Measurements from ENCODE around the gene HYAL3. TPM values are rescaled to one million over a fixed set of nuclear protein-coding genes. Genes with fewer than 3 reads are reported as not detected.

HYAL3 gene
- 1 to 10 TPM; 2.1 to 6.7 (median 3.4) TPM for total RNA-seq

- WGBS = 1% methylated on average over 24 of the region's 61 CpGs
- DNase-seq (ENCODE audit: extremely low spot score) = peak; percentile 100
- intact Hi-C loops (cut with DNase I) = no loop called here
- no peaks in the 10 kb centered on the region for H3K27me3 ChIP-seq
- peaks cover 27 to 56% (median 52%) of the 10 kb centered on the region in 4 donors for H3K4me1 ChIP-seq
- H3K9me3 ChIP-seq = no peaks in the 10 kb centered on the region
- H3K27ac ChIP-seq (replicated peaks in 1 of 4) = peak within 1 kb of the TSS; percentile 91 to 93 (median 92)
- peak within 1 kb of the TSS; percentile 67 to 74 (median 72) for H3K4me3 ChIP-seq
- peaks cover 0 to 9% (median 0%) of the 10 kb centered on the region in 4 donors for H3K36me3 ChIP-seq
- TF ChIP-seq POLR2A (IDR thresholded peaks at IDR 0.05; ENCODE audit: low read depth) (peak; percentile 92), CTCF (IDR thresholded peaks at IDR 0.05) (peak; percentile 14 to 58 (median 38)), POLR2AphosphoS5 (IDR thresholded peaks at IDR 0.05) (peak; percentile 96 to 99), EP300 (IDR thresholded peaks at IDR 0.05) (no peak)
These were observed at the start of gene HYAL3, which contains the start of gene NAA80 for GRCh38 chr3:50298836-50299637. Gene HYAL3 (minus strand): TSS chr3:50299405. CDS start chr3:50295602, 3,803 bp downstream. Gene NAA80 (minus strand): TSS chr3:50299405. CDS start chr3:50297463, 1,942 bp downstream.

- Histone ChIP-seq H3K27ac (replicated peaks in 1 of 4) (peak overlapping the region in 1 of 4 donors; percentile 60), H3K4me3 (no peak overlapping the region), H3K4me1 (peaks cover 42 to 57% (median 55%) of the 10 kb centered on the region in 4 donors), H3K9me3 (no peaks in the 10 kb centered on the region), H3K36me3 (peaks cover 0 to 20% (median 13%) of the 10 kb centered on the region in 4 donors), H3K27me3 (peaks cover 0 to 3% (median 0%) of the 10 kb centered on the region in 4 donors)
- TF ChIP-seq POLR2A (IDR thresholded peaks at IDR 0.05; ENCODE audit: low read depth) = no peak
- peak; percentile 50 to 54 (median 52) for TF ChIP-seq CTCF (IDR thresholded peaks at IDR 0.05)
- no peak for TF ChIP-seq EP300 (IDR thresholded peaks at IDR 0.05)
- no peak for DNase-seq (ENCODE audit: extremely low spot score)
- intact Hi-C loops (cut with DNase I) = loop anchor here (2.0 kb wide), 1 partner anchor 196 kb away; no protein-coding TSS in a partner anchor
- WGBS = 23% methylated on average over 13 of the region's 14 CpGs
These were observed 48.1 kb upstream of the HYAL3 start for GRCh38 chr3:50347187-50347813.

GRCh38 chr3:50345586-50346234 lies 46.5 kb upstream of the HYAL3 start, which contains the start of gene ZMYND10:
Gene ZMYND10 (minus strand): TSS chr3:50345732. CDS start chr3:50345579, 153 bp downstream.
- no peak for TF ChIP-seq CTCF (IDR thresholded peaks at IDR 0.05)
- peak in 1 of 2 donors; percentile 12 for TF ChIP-seq POLR2AphosphoS5 (IDR thresholded peaks at IDR 0.05)
- TF ChIP-seq EP300 (IDR thresholded peaks at IDR 0.05) = no peak
- no peak for TF ChIP-seq POLR2A (IDR thresholded peaks at IDR 0.05; ENCODE audit: low read depth)
- H3K4me3 ChIP-seq = peak within 1 kb of the TSS; percentile 33 to 57 (median 40)
- intact Hi-C loops (cut with DNase I) = loop anchor here (2.0 kb wide), 1 partner anchor 197 kb away; no protein-coding TSS in a partner anchor
- H3K36me3 ChIP-seq = peaks cover 0 to 20% (median 13%) of the 10 kb centered on the region in 4 donors
- WGBS = 26% methylated on average over 17 of the region's 45 CpGs
- H3K4me1 ChIP-seq = peaks cover 41 to 59% (median 56%) of the 10 kb centered on the region in 4 donors
- H3K9me3 ChIP-seq = no peaks in the 10 kb centered on the region
- H3K27ac ChIP-seq (replicated peaks in 1 of 4) = no peak within 1 kb of the TSS
- peaks cover 0 to 3% (median 0%) of the 10 kb centered on the region in 4 donors for H3K27me3 ChIP-seq
- DNase-seq (ENCODE audit: extremely low spot score) = no peak

GRCh38 chr3:50345008-50345407 lies 45.8 kb upstream of the HYAL3 start:
- 67% methylated on average over 6 of the region's 8 CpGs for WGBS
- H3K27ac ChIP-seq (replicated peaks in 1 of 4) = no peak overlapping the region
- H3K27me3 ChIP-seq = peaks cover 0 to 3% (median 0%) of the 10 kb centered on the region in 4 donors
- no peaks in the 10 kb centered on the region for H3K9me3 ChIP-seq
- no peak for DNase-seq (ENCODE audit: extremely low spot score)
- no peak for TF ChIP-seq EP300 (IDR thresholded peaks at IDR 0.05)
- TF ChIP-seq POLR2A (IDR thresholded peaks at IDR 0.05; ENCODE audit: low read depth) = no peak
- no peak for TF ChIP-seq POLR2AphosphoS5 (IDR thresholded peaks at IDR 0.05)
- no peak for TF ChIP-seq CTCF (IDR thresholded peaks at IDR 0.05)
- intact Hi-C loops (cut with DNase I) = no loop called here
- H3K4me3 ChIP-seq = peak overlapping the region; percentile 33 to 57 (median 40)
- H3K4me1 ChIP-seq = peaks cover 43 to 62% (median 58%) of the 10 kb centered on the region in 4 donors
- H3K36me3 ChIP-seq = peaks cover 0 to 20% (median 13%) of the 10 kb centered on the region in 4 donors

All from esophagus muscularis mucosa (tissue), 4 donors.